ENCODE measurements around the gene TMEM161B. TPM values are rescaled to one million over a fixed set of nuclear protein-coding genes. Genes with fewer than 3 reads are reported as not detected.
A peak's percentile ranks its signal among the peaks of the same experiment; 100 is the strongest.

Gene TMEM161B
- total RNA-seq (10 to 100 TPM; 32.3 to 33.7 TPM), polyA plus RNA-seq (10 to 100 TPM; 12.5 to 13.2 TPM)

DNA sequence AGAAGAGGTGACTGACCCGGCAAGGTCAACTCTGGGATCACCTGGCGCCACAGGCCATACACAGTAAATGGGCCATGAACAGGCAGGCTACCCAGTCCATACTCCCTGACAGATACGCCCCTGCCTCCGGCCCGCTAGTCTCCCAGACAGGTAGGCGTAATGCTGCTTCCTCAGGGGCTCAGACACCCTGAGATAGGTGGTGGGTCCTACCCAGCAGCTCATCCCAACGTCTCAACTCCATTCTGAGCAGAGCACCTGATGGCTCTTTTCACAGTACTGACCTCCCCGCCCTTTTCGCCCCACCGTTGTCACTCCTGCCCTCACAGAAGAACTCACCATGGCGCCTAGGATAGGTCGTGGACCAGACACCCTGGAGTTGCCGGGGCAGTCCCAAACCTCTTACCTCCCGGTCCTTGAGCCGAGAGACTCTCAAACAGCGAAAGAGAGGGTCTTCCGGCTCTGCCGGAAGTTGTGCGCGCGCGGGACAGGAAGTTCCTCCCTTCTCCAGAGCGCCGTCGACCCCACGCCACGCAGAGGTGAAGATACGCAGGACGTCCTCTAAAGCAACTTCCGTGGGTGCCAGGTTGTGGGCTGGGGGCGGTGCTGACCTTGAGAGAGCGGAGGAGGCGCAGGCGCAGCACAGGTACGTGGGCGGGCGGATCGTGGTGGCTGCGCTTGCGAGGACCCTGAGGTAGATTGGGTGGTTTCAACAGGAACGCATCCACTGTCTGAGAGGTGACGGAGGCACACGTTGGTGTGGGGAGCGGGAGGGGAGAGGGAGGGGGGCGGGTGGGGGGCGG, at the start of gene TMEM161B:
TMEM161B (minus strand) TSS at position 461 of the 800 bp plus-strand sequence; CDS start at position 339, 122 bp downstream.
- Mint-ChIP-seq H3K36me3 (peaks cover 31 to 56% of the 10 kb centered on the region in 2 donors), H3K27me3 (no peaks in the 10 kb centered on the region), H3K4me3 (peak within 1 kb of the TSS; percentile 95 to 100 (median 100)), H3K4me1 (peaks cover 34 to 75% (median 50%) of the 10 kb centered on the region in 4 donors), H3K27ac (peak within 1 kb of the TSS; percentile 97 to 100 (median 99)), H3K9me3 (peaks cover 0 to 2% (median 0%) of the 10 kb centered on the region in 8 donors)
- CTCF ChIA-PET (ENCODE audit: partially characterized antibody) = no interaction called here
- H3K9me3 ChIP-seq (ENCODE audit: control insufficient read depth in 1 of 2, low read length in 2 of 2) = no peaks in the 10 kb centered on the region
- no peaks in the 10 kb centered on the region for H3K36me3 ChIP-seq (ENCODE audit: insufficient read depth, low read length)
- DNase-seq = peak; percentile 92 to 98 (median 96)
- peaks cover 50% of the 10 kb centered on the region for H3K4me1 ChIP-seq (ENCODE audit: insufficient read depth, low read length)
- peak within 1 kb of the TSS; percentile 80 to 94 for H3K4me3 ChIP-seq (ENCODE audit: low read length in 2 of 2)
- POLR2A ChIA-PET (ENCODE audit: partially characterized antibody) = no interaction called here
- intact Hi-C loops (cut with micrococcal nuclease) = loop anchor here (1.0 to 5.0 kb wide), 4 partner anchors 234 to 1651 kb away; partner anchors contain the start of genes CCNH and COX7C
- no peaks in the 10 kb centered on the region for H3K27me3 ChIP-seq (ENCODE audit: insufficient read depth, low read length)
- peak within 1 kb of the TSS; percentile 87 for H3K27ac ChIP-seq (ENCODE audit: low read depth, low read length)

DNA sequence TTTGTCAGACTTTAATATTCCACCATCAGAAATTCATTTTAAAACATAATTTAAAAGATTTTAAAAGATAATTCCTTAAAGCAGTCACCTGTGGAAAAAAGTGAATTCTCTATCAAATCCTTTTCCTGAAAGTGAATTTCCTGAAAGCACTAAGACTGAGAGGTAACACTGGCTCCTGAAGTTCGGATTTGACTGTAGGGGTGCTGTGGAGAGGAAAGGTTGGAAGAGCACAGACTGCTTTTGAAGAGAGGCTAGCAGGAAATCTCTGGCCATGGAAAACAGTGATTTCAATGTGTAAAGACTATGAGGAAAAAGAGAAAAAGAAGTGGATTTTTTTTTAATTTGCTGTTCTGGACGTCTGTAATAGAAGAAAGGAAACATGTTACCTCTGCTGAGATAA, 35.7 kb upstream of the TMEM161B start:
- no peak for DNase-seq
- no peaks in the 10 kb centered on the region for H3K9me3 ChIP-seq (ENCODE audit: control insufficient read depth in 1 of 2, low read length in 2 of 2)
- peaks cover 0 to 4% of the 10 kb centered on the region in 2 donors for H3K27me3 Mint-ChIP-seq
- H3K4me3 ChIP-seq (ENCODE audit: low read length in 2 of 2) = no peak overlapping the region
- H3K27ac Mint-ChIP-seq = no peak overlapping the region
- H3K4me1 ChIP-seq (ENCODE audit: insufficient read depth, low read length) = no peaks in the 10 kb centered on the region
- intact Hi-C loops (cut with micrococcal nuclease) = no loop called here
- CTCF ChIA-PET (ENCODE audit: partially characterized antibody) = no interaction called here
- H3K4me3 Mint-ChIP-seq = no peak overlapping the region
- H3K36me3 Mint-ChIP-seq = peaks cover 2 to 10% of the 10 kb centered on the region in 2 donors
- H3K27ac ChIP-seq (ENCODE audit: low read depth, low read length) = no peak overlapping the region
- H3K9me3 Mint-ChIP-seq = peaks cover 8 to 36% (median 29%) of the 10 kb centered on the region in 8 donors
- POLR2A ChIA-PET (ENCODE audit: partially characterized antibody) = interaction anchor here (0.6 kb wide), 1 partner anchor 1525 kb away, joined by 3 read pairs; no protein-coding TSS in a partner anchor
- no peaks in the 10 kb centered on the region for H3K36me3 ChIP-seq (ENCODE audit: insufficient read depth, low read length)
- H3K27me3 ChIP-seq (ENCODE audit: insufficient read depth, low read length) = no peaks in the 10 kb centered on the region
- no peaks in the 10 kb centered on the region for H3K4me1 Mint-ChIP-seq

DNA sequence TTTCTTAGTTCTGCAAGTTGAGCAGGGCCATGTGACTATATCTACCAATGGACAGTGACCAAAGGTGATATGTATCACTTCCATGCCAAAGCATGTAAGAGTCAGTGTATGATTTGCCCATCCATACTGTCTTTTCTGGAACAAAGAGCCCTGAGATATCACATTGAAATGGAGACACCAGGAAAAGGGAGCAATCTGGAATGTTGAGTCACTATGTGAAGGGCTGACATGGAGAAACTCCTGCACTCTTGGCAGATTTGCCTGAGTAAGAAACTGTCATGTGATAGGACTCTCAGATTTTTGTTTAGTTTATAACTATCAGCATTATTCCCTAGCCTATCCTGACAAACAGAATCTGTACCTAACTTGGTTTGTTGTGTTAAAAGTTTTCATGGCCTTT, 29.8 kb upstream of the TMEM161B start:
- CTCF ChIA-PET (ENCODE audit: partially characterized antibody) = no interaction called here
- no peak for DNase-seq
- Mint-ChIP-seq H3K27me3 (no peaks in the 10 kb centered on the region), H3K4me3 (no peak overlapping the region), H3K4me1 (no peaks in the 10 kb centered on the region), H3K9me3 (peaks cover 0 to 13% (median 3%) of the 10 kb centered on the region in 8 donors), H3K27ac (no peak overlapping the region), H3K36me3 (peaks cover 1 to 10% of the 10 kb centered on the region in 2 donors)
- Histone ChIP-seq H3K4me3 (ENCODE audit: low read length in 2 of 2) (no peak overlapping the region), H3K36me3 (ENCODE audit: insufficient read depth, low read length) (no peaks in the 10 kb centered on the region), H3K27me3 (ENCODE audit: insufficient read depth, low read length) (no peaks in the 10 kb centered on the region), H3K27ac (ENCODE audit: low read depth, low read length) (no peak overlapping the region), H3K9me3 (ENCODE audit: control insufficient read depth in 1 of 2, low read length in 2 of 2) (no peaks in the 10 kb centered on the region), H3K4me1 (ENCODE audit: insufficient read depth, low read length) (no peaks in the 10 kb centered on the region)
- intact Hi-C loops (cut with micrococcal nuclease) = no loop called here
- POLR2A ChIA-PET (ENCODE audit: partially characterized antibody) = no interaction called here

- peak overlapping the region in 1 of 7 donors; percentile 12 for H3K27ac Mint-ChIP-seq
- CTCF ChIA-PET (ENCODE audit: partially characterized antibody) = no interaction called here
- Histone ChIP-seq H3K4me1 (ENCODE audit: insufficient read depth, low read length) (no peaks in the 10 kb centered on the region), H3K4me3 (ENCODE audit: low read length in 2 of 2) (no peak overlapping the region), H3K27ac (ENCODE audit: low read depth, low read length) (no peak overlapping the region), H3K27me3 (ENCODE audit: insufficient read depth, low read length) (no peaks in the 10 kb centered on the region), H3K9me3 (ENCODE audit: control insufficient read depth in 1 of 2, low read length in 2 of 2) (no peaks in the 10 kb centered on the region), H3K36me3 (ENCODE audit: insufficient read depth, low read length) (no peaks in the 10 kb centered on the region)
- peaks cover 25 to 30% of the 10 kb centered on the region in 2 donors for H3K36me3 Mint-ChIP-seq
- intact Hi-C loops (cut with micrococcal nuclease) = no loop called here
- H3K9me3 Mint-ChIP-seq = peaks cover 0 to 11% (median 1%) of the 10 kb centered on the region in 8 donors
- H3K4me1 Mint-ChIP-seq = no peaks in the 10 kb centered on the region
- POLR2A ChIA-PET (ENCODE audit: partially characterized antibody) = no interaction called here
- H3K4me3 Mint-ChIP-seq = no peak overlapping the region
- no peaks in the 10 kb centered on the region for H3K27me3 Mint-ChIP-seq
- DNase-seq = no peak
These were observed 22.2 kb upstream of the TMEM161B start for GRCh38 chr5:88290801-88291200.

DNA sequence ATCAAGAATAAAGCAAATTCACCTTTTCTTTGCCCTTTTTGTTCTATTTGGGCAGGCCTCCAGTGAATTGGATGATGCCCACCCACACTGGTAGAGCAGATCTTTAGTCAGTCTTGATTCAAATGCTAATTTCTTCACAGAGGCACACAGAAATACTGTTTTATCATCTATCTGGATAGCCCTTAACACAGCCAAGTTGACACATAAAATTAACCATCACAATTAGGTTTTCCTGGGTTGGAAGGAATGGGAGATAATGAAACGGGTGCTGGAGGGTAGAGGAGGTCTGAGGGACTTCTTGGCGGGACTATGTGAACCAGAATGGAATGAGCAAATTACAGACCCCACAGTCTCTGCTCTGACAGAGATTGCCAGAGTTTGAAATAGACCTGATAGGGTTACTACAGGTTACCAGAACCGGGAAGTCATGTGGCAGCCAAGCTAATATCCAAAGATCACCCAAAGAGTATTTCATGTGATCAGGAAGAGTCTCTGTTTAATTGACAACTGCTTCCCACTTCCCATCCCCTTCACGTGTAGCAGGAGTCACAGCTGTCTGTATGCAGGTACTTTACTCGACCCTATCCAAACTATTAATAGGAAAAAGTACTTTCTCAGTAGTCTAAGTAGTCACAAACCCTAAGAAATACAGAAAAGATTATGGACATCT, 20.0 kb upstream of the TMEM161B start:
- no peaks in the 10 kb centered on the region for H3K4me1 Mint-ChIP-seq
- Histone ChIP-seq H3K4me3 (ENCODE audit: low read length in 2 of 2) (no peak overlapping the region), H3K4me1 (ENCODE audit: insufficient read depth, low read length) (no peaks in the 10 kb centered on the region), H3K9me3 (ENCODE audit: control insufficient read depth in 1 of 2, low read length in 2 of 2) (no peaks in the 10 kb centered on the region), H3K27me3 (ENCODE audit: insufficient read depth, low read length) (no peaks in the 10 kb centered on the region), H3K36me3 (ENCODE audit: insufficient read depth, low read length) (no peaks in the 10 kb centered on the region), H3K27ac (ENCODE audit: low read depth, low read length) (no peak overlapping the region)
- no peak overlapping the region for H3K27ac Mint-ChIP-seq
- peaks cover 0 to 2% (median 0%) of the 10 kb centered on the region in 8 donors for H3K9me3 Mint-ChIP-seq
- H3K4me3 Mint-ChIP-seq = no peak overlapping the region
- H3K36me3 Mint-ChIP-seq = peaks cover 25 to 30% of the 10 kb centered on the region in 2 donors
- ChIA-PET POLR2A (ENCODE audit: partially characterized antibody) (no interaction called here), CTCF (ENCODE audit: partially characterized antibody) (no interaction called here)
- intact Hi-C loops (cut with micrococcal nuclease) = no loop called here
- no peak for DNase-seq
- H3K27me3 Mint-ChIP-seq = no peaks in the 10 kb centered on the region

GRCh38 chr5:88287846-88288527, 19.3 kb upstream of the TMEM161B start:
- no peaks in the 10 kb centered on the region for H3K4me1 ChIP-seq (ENCODE audit: insufficient read depth, low read length)
- no peaks in the 10 kb centered on the region for H3K27me3 Mint-ChIP-seq
- intact Hi-C loops (cut with micrococcal nuclease) = no loop called here
- no peak overlapping the region for H3K27ac ChIP-seq (ENCODE audit: low read depth, low read length)
- peaks cover 0 to 2% (median 0%) of the 10 kb centered on the region in 8 donors for H3K9me3 Mint-ChIP-seq
- CTCF ChIA-PET (ENCODE audit: partially characterized antibody) = no interaction called here
- H3K9me3 ChIP-seq (ENCODE audit: control insufficient read depth in 1 of 2, low read length in 2 of 2) = no peaks in the 10 kb centered on the region
- no peak overlapping the region for H3K27ac Mint-ChIP-seq
- no peaks in the 10 kb centered on the region for H3K4me1 Mint-ChIP-seq
- no peaks in the 10 kb centered on the region for H3K36me3 ChIP-seq (ENCODE audit: insufficient read depth, low read length)
- DNase-seq = no peak
- no peaks in the 10 kb centered on the region for H3K27me3 ChIP-seq (ENCODE audit: insufficient read depth, low read length)
- peaks cover 25 to 33% of the 10 kb centered on the region in 2 donors for H3K36me3 Mint-ChIP-seq
- POLR2A ChIA-PET (ENCODE audit: partially characterized antibody) = no interaction called here
- no peak overlapping the region for H3K4me3 ChIP-seq (ENCODE audit: low read length in 2 of 2)
- H3K4me3 Mint-ChIP-seq = no peak overlapping the region

- Histone ChIP-seq H3K27me3 (ENCODE audit: insufficient read depth, low read length) (no peaks in the 10 kb centered on the region), H3K4me3 (ENCODE audit: low read length in 2 of 2) (no peak overlapping the region), H3K27ac (ENCODE audit: low read depth, low read length) (no peak overlapping the region), H3K36me3 (ENCODE audit: insufficient read depth, low read length) (no peaks in the 10 kb centered on the region), H3K4me1 (ENCODE audit: insufficient read depth, low read length) (no peaks in the 10 kb centered on the region), H3K9me3 (ENCODE audit: control insufficient read depth in 1 of 2, low read length in 2 of 2) (no peaks in the 10 kb centered on the region)
- ChIA-PET POLR2A (ENCODE audit: partially characterized antibody) (no interaction called here), CTCF (ENCODE audit: partially characterized antibody) (no interaction called here)
- no peak overlapping the region for H3K4me3 Mint-ChIP-seq
- H3K27ac Mint-ChIP-seq = no peak overlapping the region
- H3K27me3 Mint-ChIP-seq = no peaks in the 10 kb centered on the region
- peaks cover 0 to 2% (median 0%) of the 10 kb centered on the region in 8 donors for H3K9me3 Mint-ChIP-seq
- intact Hi-C loops (cut with micrococcal nuclease) = no loop called here
- no peaks in the 10 kb centered on the region for H3K4me1 Mint-ChIP-seq
- no peak for DNase-seq
- H3K36me3 Mint-ChIP-seq = peaks cover 29 to 39% of the 10 kb centered on the region in 2 donors
These were observed 18.7 kb upstream of the TMEM161B start for GRCh38 chr5:88287302-88287701.

All from CD4-positive, alpha-beta memory T cell (primary cell).